Kidney epithelial cell (primary cell): ENCODE measurements around the gene EIF3L. TPM values are rescaled to one million over a fixed set of nuclear protein-coding genes. Genes with fewer than 3 reads are reported as not detected.

Experiments used
- DNase-seq: peaks from one replicate; pipeline ENCODE4 v3.0.0-alpha.2; 2010; ENCODE audit warnings: low read depth
- H3K27me3 ChIP-seq: 2 replicates; pipeline ENCODE4 v1.6.0; 2011; ENCODE audit warnings: low read length; ENCODE audit not compliant: control insufficient read depth, insufficient read depth
- H3K36me3 ChIP-seq: 2 replicates; pipeline ENCODE4 v1.5.1; 2011; ENCODE audit warnings: low read length; ENCODE audit not compliant: control insufficient read depth, insufficient read depth
- H3K4me3 ChIP-seq: 2 replicates; pipeline ENCODE4 v1.5.1; 2011; ENCODE audit warnings: low read depth, mild to moderate bottlenecking, control low read depth, low read length
- total RNA-seq: library from RNA; depleted of rRNA; stranded (reverse); fragments of >200 nt; gene quantifications from 2 replicates; pipeline ENCODE4 v1.2.3, GENCODE V29; 2015
- TF ChIP-seq, protein P1 (sequence below): IDR thresholded peaks from 2 replicates; pipeline ENCODE4 v1.5.1; 2011; ENCODE audit warnings: mild to moderate bottlenecking, moderate library complexity, low read length, control low read depth, inconsistent platforms; ENCODE audit not compliant: insufficient read depth, poor library complexity, severe bottlenecking

EIF3L gene
- total RNA-seq, 1 donor from 2014 or later, result 439 TPM

DNA sequence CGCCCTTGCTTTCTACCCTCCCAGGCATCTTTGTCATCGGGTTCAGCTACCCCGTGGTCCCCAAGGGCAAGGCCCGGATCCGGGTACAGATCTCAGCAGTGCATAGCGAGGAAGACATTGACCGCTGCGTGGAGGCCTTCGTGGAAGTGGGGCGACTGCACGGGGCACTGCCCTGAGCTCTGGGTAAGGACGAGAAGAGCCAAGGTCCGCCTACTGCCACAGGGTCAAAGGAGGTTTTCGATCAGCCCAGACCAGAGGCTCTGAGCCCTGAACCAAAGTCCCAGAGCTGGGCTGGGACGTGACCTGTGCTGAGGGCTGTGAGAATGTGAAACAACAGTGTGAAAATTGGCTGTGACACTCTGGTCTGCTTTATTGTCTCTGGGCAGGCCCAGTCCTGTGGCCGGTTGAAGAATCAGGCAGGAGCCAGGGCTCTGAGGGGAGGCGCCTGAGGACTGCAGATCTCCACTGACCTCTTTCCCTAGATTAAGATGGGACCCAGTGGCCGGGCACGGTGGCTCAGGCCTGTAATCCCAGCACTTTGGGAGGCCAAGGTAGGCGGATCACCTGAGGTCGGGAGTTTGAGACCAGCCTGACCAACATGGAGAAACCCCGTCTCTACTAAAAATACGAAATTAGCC is 32.6 kb upstream of the EIF3L start:
- Histone ChIP-seq H3K4me3 (no peak overlapping the region), H3K36me3 (no peaks in the 10 kb centered on the region), H3K27me3 (peaks cover 16% of the 10 kb centered on the region)
- TF ChIP-seq, protein P1, sequence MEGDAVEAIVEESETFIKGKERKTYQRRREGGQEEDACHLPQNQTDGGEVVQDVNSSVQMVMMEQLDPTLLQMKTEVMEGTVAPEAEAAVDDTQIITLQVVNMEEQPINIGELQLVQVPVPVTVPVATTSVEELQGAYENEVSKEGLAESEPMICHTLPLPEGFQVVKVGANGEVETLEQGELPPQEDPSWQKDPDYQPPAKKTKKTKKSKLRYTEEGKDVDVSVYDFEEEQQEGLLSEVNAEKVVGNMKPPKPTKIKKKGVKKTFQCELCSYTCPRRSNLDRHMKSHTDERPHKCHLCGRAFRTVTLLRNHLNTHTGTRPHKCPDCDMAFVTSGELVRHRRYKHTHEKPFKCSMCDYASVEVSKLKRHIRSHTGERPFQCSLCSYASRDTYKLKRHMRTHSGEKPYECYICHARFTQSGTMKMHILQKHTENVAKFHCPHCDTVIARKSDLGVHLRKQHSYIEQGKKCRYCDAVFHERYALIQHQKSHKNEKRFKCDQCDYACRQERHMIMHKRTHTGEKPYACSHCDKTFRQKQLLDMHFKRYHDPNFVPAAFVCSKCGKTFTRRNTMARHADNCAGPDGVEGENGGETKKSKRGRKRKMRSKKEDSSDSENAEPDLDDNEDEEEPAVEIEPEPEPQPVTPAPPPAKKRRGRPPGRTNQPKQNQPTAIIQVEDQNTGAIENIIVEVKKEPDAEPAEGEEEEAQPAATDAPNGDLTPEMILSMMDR, result no peak
- no peak for DNase-seq

DNA sequence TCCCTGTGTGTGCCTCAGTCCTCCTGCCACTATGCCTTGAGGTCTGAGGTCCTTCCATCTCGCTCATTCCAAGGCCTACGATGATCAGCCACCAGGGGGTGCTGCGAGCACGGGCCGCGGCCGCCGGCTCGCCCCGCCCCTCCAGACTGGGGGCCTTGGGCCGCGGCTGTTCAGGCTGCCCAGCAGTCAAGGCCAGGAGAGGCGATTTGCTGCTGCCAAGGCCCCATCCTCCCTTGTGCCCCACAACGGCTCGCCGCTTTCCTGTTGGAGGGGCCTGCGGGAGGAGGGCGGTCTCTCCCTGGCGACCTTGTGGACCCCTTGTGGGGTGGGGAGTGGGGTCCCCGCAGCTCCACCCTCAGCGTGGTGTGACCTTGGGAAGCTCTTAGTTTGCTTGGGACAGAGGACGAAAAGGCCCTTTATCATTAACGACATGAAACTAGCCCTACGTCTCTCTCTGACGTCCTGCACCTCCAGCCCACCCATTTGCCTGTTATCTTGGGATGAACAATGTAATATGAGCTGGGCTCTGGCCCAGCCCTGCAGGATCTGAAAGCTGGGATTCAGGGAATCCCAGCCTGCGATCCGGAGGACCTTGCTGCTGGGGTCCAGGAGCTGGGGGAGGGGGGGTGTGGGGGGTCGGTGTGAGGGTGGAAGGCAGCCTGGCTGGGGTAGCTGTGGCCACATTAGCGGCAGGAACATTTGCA is 31.4 kb upstream of the EIF3L start:
- DNase-seq, result no peak
- TF ChIP-seq, protein P1, result peak; percentile 72
- Histone ChIP-seq H3K36me3 (no peaks in the 10 kb centered on the region), H3K4me3 (no peak overlapping the region), H3K27me3 (peaks cover 20% of the 10 kb centered on the region)

DNA sequence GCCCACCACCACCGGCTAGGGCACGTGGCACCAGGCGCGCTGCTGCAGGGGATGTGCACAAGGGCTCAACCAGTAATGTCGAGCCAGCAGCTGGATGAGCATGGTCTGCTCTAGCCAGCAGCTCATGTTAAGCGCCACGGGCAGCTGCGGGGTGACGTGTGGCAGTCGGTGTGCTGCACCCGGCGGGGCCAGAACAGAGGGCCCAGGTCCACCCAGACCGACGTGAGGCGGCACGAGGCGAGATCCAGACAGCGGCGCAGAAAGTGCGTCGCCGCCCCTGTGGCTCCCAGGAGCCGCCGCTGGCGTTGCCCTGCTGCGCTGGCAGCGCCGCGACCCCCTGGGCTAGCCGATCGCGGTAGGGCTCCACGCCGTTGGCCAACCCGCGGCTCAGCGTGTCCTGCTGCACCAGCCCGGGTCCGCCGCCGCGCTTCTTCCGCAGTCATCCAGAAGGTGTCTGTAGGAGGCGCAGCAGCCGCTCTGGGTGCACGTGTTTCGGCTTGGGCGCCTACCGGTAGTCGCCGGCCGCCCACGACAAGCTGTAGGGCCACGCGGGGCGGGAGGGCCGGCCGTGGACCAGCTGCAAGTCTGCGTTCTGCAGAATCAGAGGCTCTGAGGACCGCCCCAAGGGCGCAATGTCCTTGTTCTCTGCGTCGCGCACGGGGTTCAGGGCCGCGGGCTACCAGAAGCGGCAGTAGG is 30.7 kb upstream of the EIF3L start:
- Histone ChIP-seq H3K36me3 (no peaks in the 10 kb centered on the region), H3K4me3 (peak overlapping the region; percentile 5), H3K27me3 (peaks cover 25% of the 10 kb centered on the region)
- DNase-seq, result no peak
- TF ChIP-seq, protein P1, result peak; percentile 54

DNA sequence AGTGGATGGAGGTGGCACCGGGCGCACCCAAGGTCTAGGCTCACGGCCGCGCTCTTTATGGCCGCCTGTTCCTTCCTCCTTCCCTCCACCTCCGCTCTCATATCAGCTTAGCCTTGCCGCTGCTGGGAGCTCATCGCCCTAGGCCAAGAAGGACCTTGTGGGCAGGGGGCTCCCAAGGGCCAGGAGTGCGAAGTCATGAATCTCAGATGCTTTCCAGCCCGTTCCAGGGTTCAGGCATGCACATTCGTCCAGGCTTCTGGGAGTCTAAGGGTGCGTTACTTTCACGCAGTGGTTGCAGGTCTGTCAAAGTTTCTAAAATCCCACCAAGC is 30.1 kb upstream of the EIF3L start:
- TF ChIP-seq, protein P1, result no peak
- peaks cover 25% of the 10 kb centered on the region for H3K27me3 ChIP-seq
- no peak overlapping the region for H3K4me3 ChIP-seq
- no peak for DNase-seq
- H3K36me3 ChIP-seq, result no peaks in the 10 kb centered on the region

DNA sequence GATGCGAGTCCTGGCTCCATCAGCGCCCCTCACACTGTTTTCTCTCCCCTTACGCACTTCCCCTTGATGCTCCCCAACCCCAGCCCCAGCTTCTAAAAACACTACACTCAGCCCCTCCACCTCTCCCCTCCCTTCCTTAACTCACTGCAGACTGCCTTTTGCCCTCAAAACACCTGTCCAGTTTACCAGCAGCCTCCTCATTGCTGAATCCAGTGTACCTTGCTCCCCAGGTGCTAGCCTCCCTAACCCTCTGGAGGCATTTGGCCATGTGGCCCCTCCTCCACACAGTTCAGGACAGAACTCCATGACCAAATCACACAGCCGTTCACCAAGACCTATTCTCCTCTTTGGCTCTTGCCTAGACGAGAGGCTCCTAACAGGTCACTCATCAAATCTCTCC is 28.9 kb upstream of the EIF3L start:
- DNase-seq, result no peak
- H3K27me3 ChIP-seq, result peaks cover 25% of the 10 kb centered on the region
- H3K36me3 ChIP-seq, result no peaks in the 10 kb centered on the region
- H3K4me3 ChIP-seq, result no peak overlapping the region
- TF ChIP-seq, protein P1, result no peak
